ENCODE measurements around the gene PPP1R13L. TPM values are rescaled to one million over a fixed set of nuclear protein-coding genes. Genes with fewer than 3 reads are reported as not detected.

PPP1R13L gene
- total and polyA plus RNA-seq, 2 of the 8 experiments (the other 6 are each of a cell fraction or from before 2014, with no cell fraction given), result 9.1 to 15.3 TPM

DNA sequence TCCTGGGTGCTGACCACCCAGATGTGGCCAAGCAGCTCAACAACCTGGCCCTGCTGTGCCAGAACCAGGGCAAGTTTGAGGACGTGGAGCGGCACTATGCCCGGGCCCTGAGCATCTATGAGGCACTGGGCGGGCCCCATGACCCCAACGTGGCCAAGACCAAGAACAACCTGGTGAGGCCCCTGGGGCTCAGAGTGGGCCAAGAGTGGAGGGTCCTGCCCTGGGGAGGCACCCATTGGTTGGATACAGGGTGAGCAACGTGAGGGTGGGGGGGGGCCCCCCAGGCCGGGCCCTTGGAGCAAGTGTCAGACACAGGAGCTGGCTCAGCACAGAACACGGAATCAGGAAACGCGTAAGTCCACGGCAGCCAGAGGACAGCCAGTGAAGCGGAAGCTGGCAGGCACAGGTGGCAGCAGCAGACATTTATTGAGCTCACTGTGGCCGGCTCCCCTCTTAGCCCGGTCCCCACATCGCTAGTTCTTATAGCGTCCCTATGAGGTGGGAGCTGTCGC, 55.4 kb downstream of the PPP1R13L start:
- no peak overlapping the region for H4K5ac ChIP-seq (ENCODE audit: insufficient read length, low read depth, low read length)
- no peak overlapping the region for H3K18ac ChIP-seq (ENCODE audit: extremely low read depth, low read length)
- H2AFZ ChIP-seq (ENCODE audit: low read length), result no peak overlapping the region
- H2BK120ac ChIP-seq (replicated peaks; ENCODE audit: low read depth, low read length), result no peak overlapping the region
- no peak overlapping the region for H3K4me2 ChIP-seq (ENCODE audit: insufficient read depth in 1 of 2, low read depth in 2 of 2, low read length in 2 of 2)
- no peak overlapping the region for H2AK5ac ChIP-seq (ENCODE audit: low read depth, low read length)
- H3K79me2 ChIP-seq (ENCODE audit: control insufficient read depth in 1 of 2, insufficient read depth in 2 of 2, low read length in 2 of 2), result no peaks in the 10 kb centered on the region
- no peak overlapping the region for H2BK15ac ChIP-seq (ENCODE audit: low read length)
- H3K56ac ChIP-seq (replicated peaks; ENCODE audit: insufficient read length, low read depth, low read length), result no peak overlapping the region
- no peak overlapping the region for H3K14ac ChIP-seq (ENCODE audit: insufficient read length)
- H2BK20ac ChIP-seq (ENCODE audit: low read length), result no peak overlapping the region
- peaks cover 0 to 9% (median 5%) of the 10 kb centered on the region in 4 experiments; a peak in 2 of 7 replicates for H3K4me1 ChIP-seq (replicated peaks in 1 of 4; ENCODE audit: control insufficient read depth in 3 of 4, insufficient read depth in 4 of 4, low read length in 3 of 4)
- TF ChIP-seq SIRT6 (IDR thresholded peaks at IDR 0.05; ENCODE audit: low read length) (no peak), SIN3A (conservative IDR thresholded peaks at IDR 0.05 in 1 of 2, IDR thresholded peaks at IDR 0.05 in 1 of 2; ENCODE audit: low read depth in 1 of 2, low read length in 2 of 2) (no peak), KDM1A (IDR thresholded peaks at IDR 0.05; ENCODE audit: borderline replicate concordance, low read length) (no peak), TBP (IDR thresholded peaks at IDR 0.05; ENCODE audit: low read depth, low read length) (no peak), BRCA1 (IDR thresholded peaks at IDR 0.05; ENCODE audit: low read depth, low read length) (no peak)
- TF ChIP-seq, protein P1, sequence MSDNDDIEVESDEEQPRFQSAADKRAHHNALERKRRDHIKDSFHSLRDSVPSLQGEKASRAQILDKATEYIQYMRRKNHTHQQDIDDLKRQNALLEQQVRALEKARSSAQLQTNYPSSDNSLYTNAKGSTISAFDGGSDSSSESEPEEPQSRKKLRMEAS (IDR thresholded peaks at IDR 0.05), result no peak
- TF ChIP-seq, protein P2, sequence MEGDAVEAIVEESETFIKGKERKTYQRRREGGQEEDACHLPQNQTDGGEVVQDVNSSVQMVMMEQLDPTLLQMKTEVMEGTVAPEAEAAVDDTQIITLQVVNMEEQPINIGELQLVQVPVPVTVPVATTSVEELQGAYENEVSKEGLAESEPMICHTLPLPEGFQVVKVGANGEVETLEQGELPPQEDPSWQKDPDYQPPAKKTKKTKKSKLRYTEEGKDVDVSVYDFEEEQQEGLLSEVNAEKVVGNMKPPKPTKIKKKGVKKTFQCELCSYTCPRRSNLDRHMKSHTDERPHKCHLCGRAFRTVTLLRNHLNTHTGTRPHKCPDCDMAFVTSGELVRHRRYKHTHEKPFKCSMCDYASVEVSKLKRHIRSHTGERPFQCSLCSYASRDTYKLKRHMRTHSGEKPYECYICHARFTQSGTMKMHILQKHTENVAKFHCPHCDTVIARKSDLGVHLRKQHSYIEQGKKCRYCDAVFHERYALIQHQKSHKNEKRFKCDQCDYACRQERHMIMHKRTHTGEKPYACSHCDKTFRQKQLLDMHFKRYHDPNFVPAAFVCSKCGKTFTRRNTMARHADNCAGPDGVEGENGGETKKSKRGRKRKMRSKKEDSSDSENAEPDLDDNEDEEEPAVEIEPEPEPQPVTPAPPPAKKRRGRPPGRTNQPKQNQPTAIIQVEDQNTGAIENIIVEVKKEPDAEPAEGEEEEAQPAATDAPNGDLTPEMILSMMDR (IDR thresholded peaks at IDR 0.05; ENCODE audit: control extremely low read depth in 1 of 3, insufficient read depth in 1 of 3, low read depth in 1 of 3, low read length in 3 of 3), result no peak
- no peak overlapping the region for H2BK12ac ChIP-seq (ENCODE audit: low read depth, low read length)
- H3K9ac ChIP-seq (replicated peaks in 1 of 4; ENCODE audit: extremely low read depth in 1 of 4, low read depth in 3 of 4, low read length in 3 of 4), result no peak overlapping the region
- WGBS, 2 experiments (ENCODE audit: extremely low coverage in 1 of 2, insufficient coverage in 1 of 2, insufficient read length in 1 of 2, insufficient replicate concordance in 2 of 2, low coverage in 1 of 2, low lambda C conversion rate in 2 of 2, missing lambda C conversion rate in 1 of 2), result 95% methylated on average over 17 of the region's 17 CpGs; no CpG with 5 or more reads in 1 of the 2 experiments
- no peak overlapping the region for H3K4me3 ChIP-seq (ENCODE audit: extremely low read depth in 1 of 4, insufficient read depth in 2 of 4, low read depth in 3 of 4, low read length in 4 of 4)
- peaks cover 1 to 31% of the 10 kb centered on the region in 2 experiments for H4K20me1 ChIP-seq (replicated peaks in 1 of 2; ENCODE audit: control insufficient read depth in 1 of 2, insufficient read depth in 2 of 2, low read length in 2 of 2)
- H3K27me3 ChIP-seq (replicated peaks in 1 of 4; ENCODE audit: control insufficient read depth in 3 of 4, extremely low read depth in 1 of 4, insufficient read depth in 3 of 4, low read length in 3 of 4), result no peaks in the 10 kb centered on the region
- H3K27ac ChIP-seq (ENCODE audit: low read depth, low read length), result no peak overlapping the region
- no peaks in the 10 kb centered on the region for H3K79me1 ChIP-seq (ENCODE audit: low read depth, low read length)
- DNase-seq (ENCODE audit: low read depth in 1 of 2, low spot score in 2 of 2) (no peak), FAIRE-seq (no peak)
- H3K36me3 ChIP-seq (ENCODE audit: control insufficient read depth in 2 of 4, insufficient read depth in 4 of 4, low read length in 3 of 4), result peaks cover 18 to 45% (median 34%) of the 10 kb centered on the region in 4 experiments; a peak in 6 of 8 replicates
- no peak overlapping the region for H3K23ac ChIP-seq (ENCODE audit: insufficient read length)
- POLR2A ChIA-PET (ENCODE audit: partially characterized antibody), result interaction anchor here (0.6 to 5.9 kb wide), 6 partner anchors 11 to 306 kb away, joined by 3 to 36 read pairs (median 5); partner anchors contain the start of gene ERCC2
- H3K23me2 ChIP-seq (ENCODE audit: low read depth, low read length), result no peaks in the 10 kb centered on the region; the same call in 1 of the 2 replicates
- no peak overlapping the region for H4K91ac ChIP-seq (replicated peaks; ENCODE audit: insufficient read length, low read length)
- no peak overlapping the region for H2BK5ac ChIP-seq (ENCODE audit: low read depth, low read length)
- H4K8ac ChIP-seq (ENCODE audit: extremely low read depth, insufficient read depth, low read length), result no peak overlapping the region; the same call in 1 of the 2 replicates
- H3K9me3 ChIP-seq (ENCODE audit: insufficient read depth in 2 of 2, low read depth in 1 of 2, low read length in 1 of 2), result no peaks in the 10 kb centered on the region
- CTCF ChIA-PET (ENCODE audit: partially characterized antibody), result interaction anchor here (0.5 to 1.3 kb wide), 6 partner anchors 8 to 322 kb away, joined by 3 to 4 read pairs (median 3); partner anchors contain the start of gene ERCC2
- no peak overlapping the region for H3K4ac ChIP-seq (replicated peaks; ENCODE audit: insufficient read length, low read depth, low read length)
